NCI-H187 (cell line): Measurements from ENCODE around the gene GNL2.
"Not testable (repeated sequence)": the region's sequence is repeated elsewhere in the genome, so short reads cannot be mapped to it uniquely, and the experiment has no call there.

ENCODE experiments used
- DNase-seq, 2 experiments: peaks; one replicate each; lab custom pipeline; 2025; lab: John Stamatoyannopoulos, UW

GNL2 gene

GRCh38 chr1:37559080-37559479, 36.7 kb downstream of the GNL2 start:
- DNase-seq, result no peak

- DNase-seq, result no peak
Measured at GRCh38 chr1:37558411-37558810, 37.3 kb downstream of the GNL2 start.

GRCh38 chr1:37557402-37557801, 38.3 kb downstream of the GNL2 start:
- DNase-seq, result no peak

- DNase-seq, result peak; percentile 77 to 84
Measured at GRCh38 chr1:37556712-37557196, 39.0 kb downstream of the GNL2 start, which contains the start of gene DNALI1. TSS of gene DNALI1 (plus strand) at chr1:37556940. CDS start at chr1:37556995, 55 bp downstream.

- DNase-seq, result peak; percentile 36 to 82
Measured at GRCh38 chr1:37553927-37554808, 41.6 kb downstream of the GNL2 start, which contains the start of gene SNIP1. TSS of gene SNIP1 (minus strand) at chr1:37554293. CDS start at chr1:37554229, 64 bp downstream.

- DNase-seq, result no peak
Measured at GRCh38 chr1:37553598-37553926, 42.2 kb downstream of the GNL2 start.

GRCh38 chr1:37549341-37549740, 46.4 kb downstream of the GNL2 start:
- no peak for DNase-seq

GRCh38 chr1:37545019-37545418, 50.7 kb downstream of the GNL2 start:
- no peak for DNase-seq

GRCh38 chr1:37544530-37544929, 51.2 kb downstream of the GNL2 start:
- DNase-seq, result no peak

GRCh38 chr1:37540036-37540785, 55.5 kb downstream of the GNL2 start:
- DNase-seq, result no peak

- DNase-seq, result not testable (repeated sequence)
Measured at GRCh38 chr1:37539154-37539553, 56.6 kb downstream of the GNL2 start.

GRCh38 chr1:37537378-37537777, 58.4 kb downstream of the GNL2 start:
- DNase-seq, result no peak

- DNase-seq, result no peak
Measured at GRCh38 chr1:37533317-37534093, 62.2 kb downstream of the GNL2 start.

GRCh38 chr1:37532418-37533156, 63.1 kb downstream of the GNL2 start:
- DNase-seq, result not testable (repeated sequence)

GRCh38 chr1:37529888-37530287, 65.8 kb downstream of the GNL2 start:
- not testable (repeated sequence) for DNase-seq

- no peak for DNase-seq
Measured at GRCh38 chr1:37519613-37520012, 76.1 kb downstream of the GNL2 start.

GRCh38 chr1:37518929-37519328, 76.8 kb downstream of the GNL2 start:
- DNase-seq, result not testable (repeated sequence)

- not testable (repeated sequence) for DNase-seq
Measured at GRCh38 chr1:37518241-37518640, 77.5 kb downstream of the GNL2 start.

GRCh38 chr1:37517569-37517968, 78.2 kb downstream of the GNL2 start:
- DNase-seq, result no peak
